ENCODE measurements around the gene CSE1L.
"Not testable (repeated sequence)": the region's sequence is repeated elsewhere in the genome, so short reads cannot be mapped to it uniquely, and the experiment has no call there.

CSE1L gene, protein sequence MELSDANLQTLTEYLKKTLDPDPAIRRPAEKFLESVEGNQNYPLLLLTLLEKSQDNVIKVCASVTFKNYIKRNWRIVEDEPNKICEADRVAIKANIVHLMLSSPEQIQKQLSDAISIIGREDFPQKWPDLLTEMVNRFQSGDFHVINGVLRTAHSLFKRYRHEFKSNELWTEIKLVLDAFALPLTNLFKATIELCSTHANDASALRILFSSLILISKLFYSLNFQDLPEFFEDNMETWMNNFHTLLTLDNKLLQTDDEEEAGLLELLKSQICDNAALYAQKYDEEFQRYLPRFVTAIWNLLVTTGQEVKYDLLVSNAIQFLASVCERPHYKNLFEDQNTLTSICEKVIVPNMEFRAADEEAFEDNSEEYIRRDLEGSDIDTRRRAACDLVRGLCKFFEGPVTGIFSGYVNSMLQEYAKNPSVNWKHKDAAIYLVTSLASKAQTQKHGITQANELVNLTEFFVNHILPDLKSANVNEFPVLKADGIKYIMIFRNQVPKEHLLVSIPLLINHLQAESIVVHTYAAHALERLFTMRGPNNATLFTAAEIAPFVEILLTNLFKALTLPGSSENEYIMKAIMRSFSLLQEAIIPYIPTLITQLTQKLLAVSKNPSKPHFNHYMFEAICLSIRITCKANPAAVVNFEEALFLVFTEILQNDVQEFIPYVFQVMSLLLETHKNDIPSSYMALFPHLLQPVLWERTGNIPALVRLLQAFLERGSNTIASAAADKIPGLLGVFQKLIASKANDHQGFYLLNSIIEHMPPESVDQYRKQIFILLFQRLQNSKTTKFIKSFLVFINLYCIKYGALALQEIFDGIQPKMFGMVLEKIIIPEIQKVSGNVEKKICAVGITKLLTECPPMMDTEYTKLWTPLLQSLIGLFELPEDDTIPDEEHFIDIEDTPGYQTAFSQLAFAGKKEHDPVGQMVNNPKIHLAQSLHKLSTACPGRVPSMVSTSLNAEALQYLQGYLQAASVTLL

DNA sequence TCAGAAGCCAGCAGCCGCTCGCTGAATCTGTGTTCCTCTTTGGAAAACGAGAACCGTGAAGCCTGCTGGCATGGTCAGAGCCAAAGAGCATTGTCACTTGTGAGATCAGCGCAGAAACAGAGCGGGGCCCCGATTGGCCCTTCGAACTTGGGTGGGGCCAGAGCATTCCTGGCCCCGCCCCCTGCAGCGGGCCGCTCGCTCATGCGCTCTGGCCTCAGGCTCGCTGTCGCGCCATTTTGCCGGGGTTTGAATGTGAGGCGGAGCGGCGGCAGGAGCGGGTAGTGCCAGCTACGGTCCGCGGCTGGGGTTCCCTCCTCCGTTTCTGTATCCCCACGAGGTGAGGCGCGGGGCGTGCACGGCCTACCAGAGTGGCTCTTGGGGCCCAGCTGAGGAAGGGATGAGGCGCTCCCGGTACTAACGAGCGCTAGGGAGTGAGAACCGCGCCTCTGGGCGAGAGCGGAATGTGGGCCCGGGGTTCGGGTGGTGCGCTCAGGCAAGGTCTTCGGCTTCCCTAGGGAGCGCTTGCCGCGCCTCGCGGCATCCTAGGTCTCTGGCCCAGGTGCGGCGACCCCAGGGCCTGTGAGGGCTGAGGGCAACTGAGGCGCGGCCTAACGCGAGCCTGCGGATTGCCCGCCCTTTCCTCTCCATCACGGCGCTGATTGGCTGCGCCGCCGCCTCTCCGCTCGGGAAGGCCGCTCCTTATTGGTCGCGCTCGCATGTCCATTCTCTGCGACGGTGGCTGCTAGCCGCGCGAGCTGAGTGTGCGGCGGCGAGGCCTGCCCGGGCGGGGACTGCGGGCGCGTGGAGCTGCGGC is at the start of gene CSE1L:
Gene CSE1L (plus strand): TSS at position 226 of the 814 bp plus-strand sequence. CDS start 12,152 bp downstream, outside the sequence.
- H3K27ac ChIP-seq, result peak within 1 kb of the TSS; percentile 68
- peak; percentile 78 for DNase-seq (ENCODE audit: low read depth, low spot score)

DNA sequence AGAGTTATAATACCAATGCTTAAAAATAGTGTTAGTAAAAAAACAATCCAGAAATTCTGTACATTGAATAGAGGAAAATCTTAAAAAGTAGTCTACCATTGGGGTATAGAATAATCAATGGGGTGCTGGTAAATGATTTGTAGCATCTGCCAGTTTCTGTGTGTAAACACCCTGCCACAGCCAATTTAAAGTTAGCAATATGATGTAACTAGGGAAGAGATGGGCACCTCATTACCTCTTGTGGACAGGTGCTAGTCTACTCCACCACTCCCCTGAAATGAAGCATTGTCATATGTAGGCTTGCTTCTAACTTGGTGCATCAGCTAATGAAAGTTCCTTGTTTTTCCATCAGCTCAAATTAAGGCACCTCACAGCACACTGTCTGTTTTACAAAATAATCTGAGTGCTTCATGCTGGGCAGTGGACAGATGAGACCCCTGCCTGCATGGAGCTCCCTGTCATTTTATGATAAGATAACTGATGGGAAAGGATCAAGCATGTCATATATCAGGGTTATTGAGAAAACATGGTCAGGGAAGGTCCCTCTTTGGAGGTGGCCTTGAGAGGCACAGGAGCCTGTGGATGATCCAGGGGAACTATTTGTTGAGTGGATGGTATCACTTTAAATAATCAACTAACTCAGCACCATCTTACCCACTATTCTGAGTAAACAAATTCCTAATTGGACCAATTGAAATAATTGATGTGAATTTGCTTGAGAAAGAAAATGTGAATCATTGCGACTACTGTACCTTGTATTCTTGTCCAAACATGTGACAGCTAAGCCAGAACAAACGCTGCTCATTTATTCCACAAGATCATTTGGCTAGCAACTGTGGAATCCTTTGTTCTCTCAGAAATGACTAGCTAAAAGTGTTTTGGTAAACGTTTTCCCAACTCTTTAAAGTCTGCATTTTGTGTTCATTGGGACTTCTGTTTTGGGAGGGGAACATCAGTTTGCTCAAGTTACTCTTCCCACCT is 45.9 kb upstream of the CSE1L start:
- H3K27ac ChIP-seq, result peak overlapping the region; percentile 28
- peak; percentile 45 for DNase-seq (ENCODE audit: low read depth, low spot score)

DNA sequence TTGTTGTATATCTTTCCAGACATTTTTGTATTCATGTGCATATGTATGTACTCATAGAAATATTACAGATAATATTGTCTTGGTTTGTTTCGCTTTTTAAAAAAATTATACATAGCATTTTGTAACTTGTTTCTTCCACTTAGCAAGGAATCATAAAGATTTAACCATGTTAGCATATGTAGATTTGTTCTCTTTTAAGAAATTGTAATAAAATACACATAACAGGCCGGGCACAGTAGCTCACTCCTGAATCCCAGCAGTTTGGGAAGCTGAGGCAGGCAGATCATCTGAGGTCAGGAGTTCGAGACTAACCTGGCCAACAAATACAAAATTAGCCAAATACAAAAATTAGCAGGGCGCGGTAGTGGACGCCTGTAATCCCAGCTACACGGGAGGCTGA is 44.4 kb upstream of the CSE1L start:
- DNase-seq (ENCODE audit: low read depth, low spot score), result no peak
- no peak overlapping the region for H3K27ac ChIP-seq

DNA sequence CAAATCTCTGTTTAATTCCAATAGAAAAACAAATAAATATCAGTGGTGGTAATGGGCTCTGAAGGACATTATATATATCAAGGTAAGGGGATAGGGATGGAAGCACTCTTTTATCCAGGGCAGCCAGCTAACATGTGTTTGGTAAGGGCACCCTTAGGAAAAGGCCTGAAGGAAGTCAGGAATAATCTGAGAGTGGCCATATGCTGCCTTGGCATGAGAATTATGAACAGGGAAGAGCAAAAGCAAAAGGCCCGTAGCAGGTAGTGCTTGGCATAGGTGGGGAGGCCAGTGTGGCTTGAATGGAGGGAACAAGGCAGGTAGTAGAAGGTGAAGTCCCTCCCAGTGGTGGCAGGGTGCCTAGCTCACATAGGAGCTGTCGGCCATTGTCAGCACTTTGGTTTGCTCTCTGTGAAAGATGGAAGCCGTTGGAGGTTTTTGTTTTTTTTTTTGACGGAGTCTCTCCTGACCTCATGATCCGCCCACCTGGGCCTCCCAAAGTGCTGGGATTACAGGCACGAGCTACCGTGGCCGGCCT is 39.6 kb upstream of the CSE1L start:
- H3K27ac ChIP-seq, result no peak overlapping the region
- DNase-seq (ENCODE audit: low read depth, low spot score), result no peak

DNA sequence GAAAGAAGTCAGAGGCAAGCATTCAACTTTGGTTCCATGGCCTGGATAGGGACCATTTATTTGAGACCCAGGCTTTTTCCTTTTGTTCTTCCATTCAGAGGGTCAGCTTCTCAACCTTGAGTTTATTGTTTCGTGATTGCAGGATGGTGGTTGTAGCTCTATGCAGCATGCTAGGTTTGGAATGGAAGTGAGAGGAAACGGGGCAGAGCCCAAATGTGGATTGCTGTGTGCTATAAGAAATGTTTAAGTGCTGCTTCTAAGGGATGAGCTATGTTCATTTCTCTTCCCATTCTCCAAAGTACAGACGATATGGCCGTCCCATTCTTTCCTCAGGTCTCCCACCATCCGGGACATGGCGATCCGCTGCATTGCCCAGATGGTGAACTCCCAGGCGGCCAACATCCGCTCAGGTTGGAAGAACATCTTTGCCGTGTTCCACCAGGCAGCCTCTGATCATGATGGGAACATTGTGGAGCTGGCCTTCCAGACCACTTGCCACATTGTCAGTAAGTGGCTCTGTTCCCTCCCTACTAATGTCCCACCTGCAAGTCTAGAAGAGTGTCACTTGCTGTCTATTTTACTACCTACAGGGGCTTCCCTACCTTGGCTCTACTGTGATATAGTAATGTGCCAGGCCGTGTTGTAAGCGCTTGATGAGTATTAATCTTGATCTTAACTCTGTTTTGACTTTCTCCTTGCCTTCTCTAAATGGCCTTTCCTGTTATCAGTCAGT is 36.0 kb upstream of the CSE1L start:
- no peak overlapping the region for H3K27ac ChIP-seq
- no peak for DNase-seq (ENCODE audit: low read depth, low spot score)

DNA sequence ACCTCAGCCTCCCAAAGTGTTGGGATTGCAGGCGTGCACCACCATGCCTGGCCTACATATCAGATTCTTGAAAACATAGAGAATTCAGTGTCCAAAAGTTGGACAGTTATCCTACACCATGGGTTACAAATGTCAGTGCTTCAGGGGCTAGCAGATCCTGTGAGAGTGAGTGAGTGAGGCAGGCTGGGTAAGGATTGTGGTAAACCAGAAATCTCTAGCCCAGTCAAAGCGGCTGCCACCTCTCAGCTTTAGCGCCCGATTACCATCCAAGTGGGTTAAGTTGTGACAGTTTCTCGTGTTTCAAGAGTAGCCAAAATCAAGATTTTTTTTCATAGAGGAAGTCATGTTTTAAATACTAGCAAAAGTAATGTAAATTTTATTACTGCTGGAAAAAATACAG is 21.9 kb upstream of the CSE1L start:
- no peak overlapping the region for H3K27ac ChIP-seq
- DNase-seq (ENCODE audit: low read depth, low spot score), result no peak

DNA sequence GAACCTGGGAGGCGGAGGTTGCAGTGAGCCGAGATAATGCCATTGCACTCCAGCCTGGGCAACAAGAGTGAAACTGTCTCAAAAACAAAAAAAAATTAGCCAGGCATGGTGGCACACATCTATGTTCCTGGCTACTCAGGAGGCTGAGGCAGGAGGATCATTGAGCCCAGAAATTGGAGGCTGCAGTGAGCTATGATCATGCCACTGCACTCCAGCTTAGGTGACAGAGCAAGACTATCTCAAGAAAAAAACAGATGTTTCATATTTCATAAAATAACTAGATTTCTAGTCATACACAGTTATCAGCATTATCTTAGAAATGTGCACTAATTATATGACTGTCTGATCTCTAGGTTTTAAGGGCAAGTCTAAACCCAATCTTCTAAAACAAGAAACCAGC is 17.9 kb upstream of the CSE1L start:
- not testable (repeated sequence) for H3K27ac ChIP-seq; DNase-seq (ENCODE audit: low read depth, low spot score)

DNA sequence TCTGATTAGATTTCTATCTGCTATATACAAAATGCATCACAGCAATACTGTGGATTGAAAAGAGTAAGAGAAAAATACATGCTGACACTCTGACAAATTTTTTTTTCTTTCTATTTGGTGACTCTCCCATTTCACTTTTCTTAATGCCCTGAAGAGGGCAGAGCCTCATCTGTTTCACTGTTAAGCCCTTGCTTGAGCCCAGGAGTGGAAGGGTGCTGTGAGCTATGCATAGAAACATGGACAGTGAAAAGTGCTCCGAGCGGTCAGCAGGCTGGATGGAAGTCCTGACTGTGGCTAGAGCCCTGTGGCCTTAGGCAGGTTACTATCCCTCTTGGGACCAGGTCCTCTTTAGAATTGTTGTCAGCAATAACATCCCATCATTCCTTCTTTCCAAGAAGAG is 17.4 kb upstream of the CSE1L start:
- no peak for DNase-seq (ENCODE audit: low read depth, low spot score)
- no peak overlapping the region for H3K27ac ChIP-seq

DNA sequence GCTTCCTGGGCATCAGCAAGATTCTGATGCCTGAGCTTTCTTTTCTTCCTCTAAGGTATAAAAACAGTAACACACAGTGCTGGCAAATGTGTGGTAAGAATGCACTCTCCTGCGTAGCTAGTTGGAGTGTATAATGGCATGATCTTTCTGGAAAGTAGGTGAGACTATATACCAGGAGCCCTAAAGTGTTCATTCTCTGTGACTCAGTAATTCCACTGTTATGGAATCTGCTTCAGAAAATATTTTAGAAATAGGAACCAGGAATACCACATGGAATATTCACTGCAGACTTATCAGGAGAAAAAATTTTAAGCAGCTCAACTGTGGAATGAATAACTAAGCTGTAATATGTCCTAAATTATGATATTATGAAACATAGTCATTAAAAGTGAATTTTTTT is 16.9 kb upstream of the CSE1L start:
- DNase-seq (ENCODE audit: low read depth, low spot score), result no peak
- no peak overlapping the region for H3K27ac ChIP-seq

DNA sequence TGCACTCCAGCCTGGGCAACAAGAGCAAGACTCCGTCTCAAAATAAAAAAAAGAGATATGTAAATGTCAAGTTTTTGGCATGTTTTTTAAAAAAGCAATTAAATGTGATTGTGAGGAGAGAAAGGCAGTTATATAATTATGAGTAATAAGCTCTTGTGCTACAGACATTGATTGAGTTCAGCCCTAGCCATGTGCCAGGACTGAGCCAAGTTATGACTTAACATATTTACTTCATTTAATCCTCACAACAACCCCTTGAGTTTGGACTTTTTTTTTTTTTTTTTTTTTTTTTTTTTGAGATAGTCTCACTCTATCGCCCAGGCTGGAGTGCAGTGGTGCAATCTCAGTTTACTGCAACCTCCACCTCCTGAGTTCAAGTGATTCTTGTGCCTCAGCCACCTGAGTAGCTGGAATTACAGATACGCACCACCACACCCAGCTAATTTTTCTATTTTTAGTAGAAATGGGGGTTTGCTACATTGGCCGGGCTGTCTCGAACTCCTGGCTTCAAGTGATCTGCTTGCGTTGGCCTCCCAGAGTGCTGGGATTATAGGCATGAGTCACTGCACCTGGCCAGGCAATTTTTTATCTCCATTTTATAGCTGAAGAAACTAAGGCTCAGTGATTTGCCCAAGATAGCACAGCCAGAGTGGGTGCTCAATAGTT is 15.0 kb upstream of the CSE1L start:
- DNase-seq (ENCODE audit: low read depth, low spot score), result no peak
- no peak overlapping the region for H3K27ac ChIP-seq

DNA sequence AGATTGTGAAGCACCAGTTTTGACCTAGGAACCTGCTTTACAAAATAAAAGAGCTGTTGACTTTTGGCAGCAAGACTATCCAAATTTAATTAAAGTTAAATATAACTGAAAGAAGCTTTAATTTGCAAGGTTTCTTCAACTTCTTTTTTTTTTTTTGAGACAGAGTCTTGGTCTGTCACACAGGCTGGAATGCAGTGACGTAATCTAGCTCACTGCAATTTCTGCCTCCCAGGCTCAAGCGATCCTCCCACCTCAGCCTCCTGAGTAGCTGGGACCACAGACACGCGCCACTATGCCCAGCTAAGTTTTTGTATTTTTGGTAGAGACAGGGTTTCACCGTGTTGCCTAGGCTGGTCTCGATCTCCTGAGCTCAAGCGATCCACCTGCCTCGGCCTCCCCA is 13.7 kb upstream of the CSE1L start:
- no peak overlapping the region for H3K27ac ChIP-seq
- no peak for DNase-seq (ENCODE audit: low read depth, low spot score)

DNA sequence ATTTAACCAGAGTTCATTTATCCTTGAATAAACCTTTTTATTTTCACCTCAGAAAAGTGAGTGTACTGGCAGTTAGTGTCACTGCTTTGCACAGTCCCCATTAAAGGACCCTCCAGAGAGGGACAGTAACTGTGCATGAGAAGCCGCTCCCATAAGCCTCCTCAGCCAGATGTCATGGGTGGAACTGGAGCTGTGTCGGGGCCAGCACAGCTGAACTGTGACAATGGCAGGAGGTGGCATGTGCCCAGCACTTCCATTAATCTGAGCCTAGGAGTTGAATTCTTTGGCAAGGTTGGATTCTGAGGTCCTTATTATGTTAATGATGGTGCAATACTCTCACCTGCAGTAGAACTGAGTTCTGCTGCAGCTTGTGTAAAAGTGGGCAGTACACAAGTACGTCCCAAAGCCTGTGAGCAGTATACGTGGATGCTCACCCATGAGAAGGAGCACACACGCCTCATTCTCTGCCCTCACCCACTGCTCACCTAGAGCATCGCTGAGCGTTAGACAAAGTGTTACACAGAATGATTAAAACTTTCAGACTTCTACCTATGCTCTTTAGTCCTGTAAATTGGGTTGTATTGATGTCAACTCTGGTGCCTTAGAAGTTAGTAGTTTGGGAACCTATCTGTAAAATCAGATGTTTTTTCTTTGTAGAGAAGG is 11.9 kb upstream of the CSE1L start:
- no peak for DNase-seq (ENCODE audit: low read depth, low spot score)
- no peak overlapping the region for H3K27ac ChIP-seq

DNA sequence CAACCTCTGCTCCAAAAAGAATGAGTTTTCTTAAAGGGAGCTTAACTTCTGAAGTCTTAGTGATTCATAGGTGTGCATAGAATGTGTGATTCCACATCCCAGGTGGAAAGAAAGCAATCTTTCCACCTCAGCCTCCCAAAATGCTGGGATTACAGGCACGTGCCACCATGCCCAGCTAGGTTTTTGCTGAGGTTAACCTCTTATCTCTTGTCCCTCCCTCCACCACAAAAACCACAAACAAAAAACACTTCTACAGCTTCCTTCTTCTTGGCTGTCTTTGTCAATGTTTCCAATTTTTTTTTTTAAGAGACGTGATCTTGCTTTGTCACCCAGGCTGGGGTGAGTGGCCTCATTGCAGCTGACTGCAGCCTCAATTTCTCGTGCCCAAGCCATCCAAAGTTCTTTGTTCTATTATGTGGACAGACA is 8.1 kb upstream of the CSE1L start:
- no peak overlapping the region for H3K27ac ChIP-seq
- no peak for DNase-seq (ENCODE audit: low read depth, low spot score)

DNA sequence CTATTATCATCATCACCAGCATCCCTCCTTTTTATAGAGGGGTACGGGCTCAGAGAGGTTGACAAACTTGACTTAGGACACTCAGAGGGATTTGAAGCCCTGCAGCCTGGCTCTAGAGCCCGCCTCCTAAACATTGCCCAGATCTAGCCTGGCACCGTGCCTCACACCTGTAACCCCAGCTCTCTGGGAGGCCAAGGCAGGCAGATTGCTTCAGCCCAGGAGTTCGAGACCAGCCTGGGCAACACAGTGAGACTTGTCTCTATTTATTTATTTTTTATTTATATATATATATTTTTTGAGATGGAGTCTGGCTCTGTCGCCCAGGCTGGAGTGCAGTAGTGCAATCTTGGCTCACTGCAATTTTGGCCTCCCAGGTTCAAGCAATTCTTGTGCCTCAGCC is 6.3 kb upstream of the CSE1L start:
- no peak for DNase-seq (ENCODE audit: low read depth, low spot score)
- no peak overlapping the region for H3K27ac ChIP-seq

DNA sequence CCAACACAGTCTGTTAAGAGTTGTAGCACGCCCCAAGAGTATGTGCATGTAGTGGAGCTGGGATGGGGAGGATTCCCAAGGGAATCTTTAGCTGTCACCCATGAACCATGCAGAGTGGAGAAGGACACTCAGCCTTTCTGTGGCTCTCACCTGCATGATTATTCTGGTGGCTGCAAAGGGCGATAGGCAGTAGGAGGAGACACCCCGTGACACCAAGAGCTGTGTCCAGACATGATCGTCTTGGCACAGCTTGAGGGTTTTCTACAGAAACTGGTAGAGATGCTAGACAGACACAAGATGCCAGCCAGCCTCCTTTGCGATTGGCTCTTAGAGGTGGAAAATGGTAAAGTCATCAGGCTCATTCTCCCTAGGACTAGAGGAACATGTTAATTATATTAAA is 3.1 kb upstream of the CSE1L start:
- peak; percentile 29 for DNase-seq (ENCODE audit: low read depth, low spot score)
- H3K27ac ChIP-seq, result no peak overlapping the region

DNA sequence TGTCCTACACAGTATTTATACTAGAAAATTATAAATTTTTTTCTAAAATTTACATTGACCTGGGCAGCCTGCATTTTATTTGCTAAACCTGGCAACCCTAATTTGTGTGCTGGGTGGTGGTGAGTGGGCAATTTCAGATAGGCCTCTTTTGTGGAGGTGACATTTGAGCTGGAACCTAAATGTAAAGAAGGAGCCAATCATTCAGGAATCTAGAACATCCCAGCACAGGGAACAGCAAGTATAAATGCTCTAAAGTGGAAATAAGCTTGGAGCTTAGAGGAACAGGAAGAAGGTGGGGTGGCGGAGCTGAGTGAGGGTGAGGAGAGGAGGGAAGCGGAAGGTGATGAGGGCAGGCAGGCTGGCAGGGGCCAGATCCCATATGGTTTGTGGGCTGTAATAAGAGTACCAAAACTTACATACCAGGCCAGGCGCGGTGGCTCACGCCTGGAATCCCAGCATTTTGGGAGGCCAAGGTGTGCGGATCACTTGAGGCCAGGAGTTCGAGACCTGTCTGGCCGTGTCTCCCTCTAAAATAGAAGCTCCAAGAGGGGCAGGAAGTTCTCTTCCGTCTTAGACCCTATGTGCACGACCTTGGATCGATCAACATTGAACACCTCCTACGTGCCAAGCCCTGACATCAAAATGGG is 549 bp upstream of the CSE1L start:
- DNase-seq (ENCODE audit: low read depth, low spot score), result no peak
- H3K27ac ChIP-seq, result peak overlapping the region; percentile 68

DNA sequence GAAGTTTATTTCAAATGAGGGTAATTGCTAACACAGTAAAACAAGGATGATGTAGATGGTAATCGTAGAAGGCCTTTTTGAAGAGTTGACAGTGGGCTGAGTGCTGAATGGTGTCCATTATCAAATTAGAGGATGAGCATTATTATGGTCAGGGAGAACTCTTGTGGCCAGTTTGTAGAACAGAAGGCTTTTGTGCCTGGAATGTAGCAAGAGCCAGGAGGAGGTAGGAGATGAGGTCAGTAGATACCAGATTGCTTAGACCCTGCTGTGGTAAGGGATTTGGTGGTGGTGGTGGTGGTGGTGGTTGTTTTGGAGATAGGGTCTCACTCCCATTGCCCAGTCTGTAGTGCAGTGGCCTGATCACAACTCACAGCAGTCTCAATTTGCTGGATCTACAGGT is 6.2 kb downstream of the CSE1L start:
- no peak for DNase-seq (ENCODE audit: low read depth, low spot score)
- H3K27ac ChIP-seq, result no peak overlapping the region
